ENCODE measurements around the gene WDR43. TPM values are rescaled to one million over a fixed set of nuclear protein-coding genes. Genes with fewer than 3 reads are reported as not detected.

WDR43 gene
- total and polyA plus RNA-seq, 9 of the 15 experiments (the other 6 are each of a cell fraction or from before 2014, with no cell fraction given): 34.6 to 197 (median 105) TPM

DNA sequence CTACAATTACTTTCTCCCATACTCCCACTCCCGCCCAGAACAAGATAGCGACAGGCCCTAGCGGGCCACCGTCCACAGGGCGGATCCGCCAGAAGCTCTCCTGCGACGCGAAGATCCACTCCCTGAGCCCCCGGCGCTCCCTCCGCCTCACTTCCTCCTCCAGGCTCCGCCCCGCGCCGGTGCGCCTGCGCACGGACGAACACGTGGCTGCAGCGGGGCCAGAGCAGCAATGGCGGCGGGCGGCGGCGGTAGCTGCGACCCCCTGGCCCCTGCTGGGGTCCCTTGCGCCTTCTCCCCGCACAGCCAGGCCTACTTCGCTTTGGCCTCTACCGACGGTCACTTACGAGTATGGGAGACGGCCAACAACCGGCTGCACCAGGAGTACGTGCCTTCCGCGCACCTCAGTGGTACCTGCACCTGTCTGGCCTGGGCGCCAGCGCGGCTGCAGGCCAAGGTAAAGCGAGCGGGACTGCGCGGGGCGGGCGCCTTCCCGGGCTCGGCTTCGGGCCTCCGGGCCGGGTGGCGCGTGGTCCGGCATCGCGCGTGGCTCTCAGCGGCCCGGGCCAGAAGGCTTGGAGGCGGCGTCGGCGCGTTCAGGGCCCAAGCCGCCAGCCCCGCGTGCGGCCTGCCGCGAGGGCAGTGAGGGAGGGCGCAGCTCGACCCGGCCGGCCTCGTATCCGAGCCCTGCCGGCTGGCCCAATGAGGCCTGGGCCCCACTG, at the start of gene WDR43 (continued):
- peak in 1 of 2 experiments; percentile 77; a peak in 1 of 4 replicates for TF ChIP-seq TEAD1 (CRISPR knock-in tag; IDR thresholded peaks at IDR 0.05)
- peak; percentile 92 for TF ChIP-seq SP1 (CRISPR knock-in tag; IDR thresholded peaks at IDR 0.05)
- TF ChIP-seq, protein P1, sequence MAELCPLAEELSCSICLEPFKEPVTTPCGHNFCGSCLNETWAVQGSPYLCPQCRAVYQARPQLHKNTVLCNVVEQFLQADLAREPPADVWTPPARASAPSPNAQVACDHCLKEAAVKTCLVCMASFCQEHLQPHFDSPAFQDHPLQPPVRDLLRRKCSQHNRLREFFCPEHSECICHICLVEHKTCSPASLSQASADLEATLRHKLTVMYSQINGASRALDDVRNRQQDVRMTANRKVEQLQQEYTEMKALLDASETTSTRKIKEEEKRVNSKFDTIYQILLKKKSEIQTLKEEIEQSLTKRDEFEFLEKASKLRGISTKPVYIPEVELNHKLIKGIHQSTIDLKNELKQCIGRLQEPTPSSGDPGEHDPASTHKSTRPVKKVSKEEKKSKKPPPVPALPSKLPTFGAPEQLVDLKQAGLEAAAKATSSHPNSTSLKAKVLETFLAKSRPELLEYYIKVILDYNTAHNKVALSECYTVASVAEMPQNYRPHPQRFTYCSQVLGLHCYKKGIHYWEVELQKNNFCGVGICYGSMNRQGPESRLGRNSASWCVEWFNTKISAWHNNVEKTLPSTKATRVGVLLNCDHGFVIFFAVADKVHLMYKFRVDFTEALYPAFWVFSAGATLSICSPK (IDR thresholded peaks at IDR 0.05; ENCODE audit: borderline replicate concordance): no peak
- 0 out of 2 replicates have a peak, but pooled peaks have one; percentile 18 for TF ChIP-seq BHLHE40 (IDR thresholded peaks at IDR 0.05; ENCODE audit: low read length)
- TF ChIP-seq, protein P2, sequence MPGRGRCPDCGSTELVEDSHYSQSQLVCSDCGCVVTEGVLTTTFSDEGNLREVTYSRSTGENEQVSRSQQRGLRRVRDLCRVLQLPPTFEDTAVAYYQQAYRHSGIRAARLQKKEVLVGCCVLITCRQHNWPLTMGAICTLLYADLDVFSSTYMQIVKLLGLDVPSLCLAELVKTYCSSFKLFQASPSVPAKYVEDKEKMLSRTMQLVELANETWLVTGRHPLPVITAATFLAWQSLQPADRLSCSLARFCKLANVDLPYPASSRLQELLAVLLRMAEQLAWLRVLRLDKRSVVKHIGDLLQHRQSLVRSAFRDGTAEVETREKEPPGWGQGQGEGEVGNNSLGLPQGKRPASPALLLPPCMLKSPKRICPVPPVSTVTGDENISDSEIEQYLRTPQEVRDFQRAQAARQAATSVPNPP (IDR thresholded peaks at IDR 0.05; ENCODE audit: borderline replicate concordance, insufficient read depth, insufficient read length): no peak
- TF ChIP-seq LEF1 (IDR thresholded peaks at IDR 0.05): no peak
- TF ChIP-seq NFXL1 (CRISPR knock-in tag; IDR thresholded peaks at IDR 0.05): no peak
- no peak for TF ChIP-seq ZNF134 (CRISPR knock-in tag; conservative IDR thresholded peaks at IDR 0.05)
- no peak for TF ChIP-seq TSC22D4 (tag; IDR thresholded peaks at IDR 0.05)
- TF ChIP-seq IRF2 (CRISPR knock-in tag; IDR thresholded peaks at IDR 0.05): no peak; the same call in 1 of the 2 replicates
- peak; percentile 52; the same call in 1 of the 2 replicates for TF ChIP-seq JUN (IDR thresholded peaks at IDR 0.05; ENCODE audit: borderline replicate concordance, low read depth, low read length)
- TF ChIP-seq JUN (CRISPR knock-in tag; IDR thresholded peaks at IDR 0.05; ENCODE audit: borderline replicate concordance): no peak
- TF ChIP-seq HMGN3 (IDR thresholded peaks at IDR 0.05; ENCODE audit: borderline replicate concordance, extremely low read depth, insufficient read length, low read depth, low read length): peak; percentile 43
- TF ChIP-seq GATAD2B (IDR thresholded peaks at IDR 0.05; ENCODE audit: borderline replicate concordance): peak; percentile 54; the same call in 1 of the 2 replicates
- no peak; a peak in 1 of 4 replicates for TF ChIP-seq TBL1XR1 (IDR thresholded peaks at IDR 0.05; ENCODE audit: low read length in 2 of 2)
- peak; percentile 99 for TF ChIP-seq MTA3 (IDR thresholded peaks at IDR 0.05; ENCODE audit: borderline replicate concordance)
- TF ChIP-seq MTF1 (CRISPR knock-in tag; IDR thresholded peaks at IDR 0.05; ENCODE audit: borderline replicate concordance): no peak
- 0 out of 2 replicates have a peak, but pooled peaks have one; percentile 63 for TF ChIP-seq ZNF431 (CRISPR knock-in tag; IDR thresholded peaks at IDR 0.05)
- peak; percentile 88 for TF ChIP-seq POLR2AphosphoS5 (IDR thresholded peaks at IDR 0.05; ENCODE audit: control insufficient read depth, insufficient read depth, low read depth, low read length)
- TF ChIP-seq TRIM28 (IDR thresholded peaks at IDR 0.05): 0 out of 2 replicates have a peak, but pooled peaks have one; percentile 4
- no peak for TF ChIP-seq PHB (CRISPR knock-in tag; IDR thresholded peaks at IDR 0.05)
- peak; percentile 80 for TF ChIP-seq ELF1 (tag; IDR thresholded peaks at IDR 0.05)
- TF ChIP-seq ZBTB1 (CRISPR knock-in tag; IDR thresholded peaks at IDR 0.05; ENCODE audit: borderline replicate concordance, low read depth): peak; percentile 27; the same call in 1 of the 2 replicates
- TF ChIP-seq KLF10 (CRISPR knock-in tag; IDR thresholded peaks at IDR 0.05): no peak
- peak in 1 of 2 experiments; percentile 65; a peak in 2 of 4 replicates for TF ChIP-seq NONO (IDR thresholded peaks at IDR 0.05; ENCODE audit: low read depth in 2 of 2, low read length in 1 of 2)
- no peak for TF ChIP-seq ZNF347 (CRISPR knock-in tag; IDR thresholded peaks at IDR 0.05; ENCODE audit: low read depth)
